D721Med (cell line): ENCODE results near the gene PTGS1.

Source experiments
- DNase-seq: peaks from one replicate; pipeline ENCODE4 v3.0.0; 2011; ENCODE audit warnings: low spot score; ENCODE audit not compliant: insufficient read length
- FAIRE-seq: peaks from 2 replicates; lab custom pipeline; 2011; peaks lifted over from hg19 to GRCh38; lab: Jason Lieb, UNC
- CTCF ChIP-seq: IDR thresholded peaks from 2 replicates; pipeline ENCODE4 v1.5.1; 2012; ENCODE audit warnings: mild to moderate bottlenecking, control low read depth; ENCODE audit not compliant: insufficient read depth; ENCODE audit errors: missing control alignments

Gene PTGS1

GRCh38 chr9:122444041-122444733, 73.4 kb downstream of the PTGS1 start:
- DNase-seq (no peak), FAIRE-seq (no peak)
- no peak for TF ChIP-seq CTCF
